HG02798 (cell line): ENCODE results near the gene GGT6.

Experiments
- ATAC-seq: cut with Tn5 transposase; IDR thresholded peaks from one replicate; pipeline ENCODE4 v1.9.1; 2021; ENCODE audit warnings: mild to moderate bottlenecking; ENCODE audit not compliant: unreplicated experiment, poor library complexity

Gene GGT6

DNA sequence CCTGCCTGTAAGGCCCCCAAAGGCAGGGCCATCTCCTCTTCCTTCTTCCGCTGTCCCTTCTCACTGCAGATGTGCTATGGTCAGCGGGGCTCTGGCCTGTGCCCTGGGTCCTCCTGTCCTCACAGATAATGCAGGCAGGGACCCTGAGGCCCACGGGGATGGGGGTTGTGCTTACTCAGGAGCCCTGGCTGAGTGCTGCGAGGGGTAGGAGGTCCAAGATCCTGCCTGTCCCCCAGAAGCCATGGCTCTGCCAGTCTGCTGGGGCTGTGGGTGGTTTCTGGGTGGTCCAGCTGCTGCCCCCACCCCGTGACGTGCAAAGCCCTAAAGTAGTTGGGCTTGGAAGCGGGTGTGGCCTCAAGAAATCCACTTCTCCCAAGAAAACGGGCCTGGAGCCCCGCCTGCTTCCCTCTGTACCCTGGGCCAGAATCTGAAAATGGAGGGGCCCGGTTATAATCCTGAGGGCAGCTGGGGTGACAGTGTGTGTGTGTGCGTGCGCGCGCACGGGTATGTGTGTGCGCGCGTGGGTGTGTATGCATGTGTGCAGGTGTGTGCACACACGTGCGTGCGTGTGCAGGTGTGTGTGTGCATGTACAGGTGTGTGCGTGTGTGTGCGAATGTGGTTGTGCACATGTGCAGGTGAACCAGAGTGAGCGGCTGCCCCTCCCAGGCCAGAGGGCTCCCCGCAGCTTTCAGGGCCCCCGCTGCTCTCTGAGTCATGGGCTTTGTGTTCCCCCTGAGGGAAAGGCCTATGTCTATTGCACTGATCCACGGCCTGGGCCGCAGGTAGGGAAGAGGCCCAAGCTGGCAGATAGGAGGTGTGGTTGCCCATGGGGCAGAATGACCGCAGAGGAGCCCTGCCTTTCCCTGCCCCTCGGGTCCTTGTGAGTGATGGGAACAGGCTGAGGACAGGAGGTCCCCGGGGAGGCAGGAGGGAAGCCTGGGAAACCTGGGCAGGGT, 47.9 kb downstream of the GGT6 start:
- no peak for ATAC-seq

DNA sequence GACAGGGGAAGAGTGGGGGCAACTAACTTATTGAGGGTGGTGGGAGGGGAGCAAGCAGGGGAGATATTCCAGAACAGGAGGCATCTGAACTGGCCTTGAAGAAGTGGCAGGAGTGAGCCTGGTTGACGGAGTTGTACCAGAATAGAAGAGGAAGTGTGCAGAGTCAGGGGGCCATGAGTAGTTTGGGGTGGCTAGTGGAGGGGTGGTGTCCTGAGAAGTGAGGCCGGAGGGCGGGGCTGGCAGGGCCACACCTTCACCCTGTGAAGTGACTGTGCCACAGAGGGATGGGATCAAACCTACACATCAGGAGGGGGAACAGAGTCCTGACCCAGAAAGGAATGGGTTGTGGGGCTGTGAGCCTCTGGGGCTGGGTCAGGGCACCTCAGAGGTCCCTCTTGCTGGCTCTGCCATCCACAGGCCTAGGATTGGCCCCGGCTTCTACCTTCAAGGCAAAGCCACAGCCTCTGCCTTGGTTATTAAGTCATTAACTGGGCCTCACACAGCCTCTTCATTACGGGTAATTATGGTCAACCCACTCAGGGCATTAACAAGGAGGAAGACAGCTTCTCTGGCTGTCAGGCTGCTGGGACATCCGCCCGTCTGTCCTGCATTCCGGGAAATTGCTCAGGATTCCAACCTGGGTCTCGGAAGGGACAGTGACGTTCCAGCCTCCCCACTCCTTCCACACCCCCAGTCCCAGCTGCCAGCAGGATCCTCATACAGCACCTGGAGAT, 49.0 kb downstream of the GGT6 start:
- no peak for ATAC-seq

DNA sequence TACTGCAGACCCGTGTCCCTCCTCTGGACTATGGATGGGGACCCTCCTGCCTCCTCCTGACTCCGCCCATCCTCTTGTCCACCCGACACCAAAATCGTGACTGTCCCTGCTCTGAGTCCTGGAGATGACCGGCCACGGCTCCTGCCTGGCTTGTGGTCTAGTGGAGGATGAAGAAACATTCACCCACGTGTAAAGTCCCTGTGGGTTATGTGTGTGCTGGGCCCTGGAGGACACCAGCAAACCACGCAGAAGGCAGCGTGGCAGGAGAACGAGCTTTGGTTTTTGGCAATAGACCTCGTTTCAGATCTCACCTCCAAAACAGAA, 49.8 kb downstream of the GGT6 start:
- ATAC-seq = no peak

GRCh38 chr17:4509923-4510617, 50.3 kb downstream of the GGT6 start:
- ATAC-seq = no peak

DNA sequence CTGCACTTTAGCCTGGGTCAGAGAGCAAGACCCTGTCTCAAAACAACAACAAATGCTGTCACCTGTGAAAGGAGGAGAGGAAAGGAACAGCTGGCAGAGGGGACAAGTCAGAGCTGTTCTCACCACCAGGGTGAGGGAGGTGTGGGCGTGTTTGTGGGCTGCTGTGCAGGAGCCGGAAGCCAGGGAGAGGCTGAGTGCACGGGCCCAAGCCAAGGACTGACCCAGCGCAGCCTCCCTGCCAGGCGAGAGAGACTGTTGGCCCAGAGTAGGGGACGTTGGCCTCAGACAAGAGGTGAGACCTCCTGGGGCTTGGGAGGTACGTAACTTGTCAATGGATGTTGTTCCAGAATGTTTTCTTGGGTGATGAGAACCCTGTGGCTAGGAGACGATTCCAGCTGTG, 51.0 kb downstream of the GGT6 start:
- no peak for ATAC-seq

DNA sequence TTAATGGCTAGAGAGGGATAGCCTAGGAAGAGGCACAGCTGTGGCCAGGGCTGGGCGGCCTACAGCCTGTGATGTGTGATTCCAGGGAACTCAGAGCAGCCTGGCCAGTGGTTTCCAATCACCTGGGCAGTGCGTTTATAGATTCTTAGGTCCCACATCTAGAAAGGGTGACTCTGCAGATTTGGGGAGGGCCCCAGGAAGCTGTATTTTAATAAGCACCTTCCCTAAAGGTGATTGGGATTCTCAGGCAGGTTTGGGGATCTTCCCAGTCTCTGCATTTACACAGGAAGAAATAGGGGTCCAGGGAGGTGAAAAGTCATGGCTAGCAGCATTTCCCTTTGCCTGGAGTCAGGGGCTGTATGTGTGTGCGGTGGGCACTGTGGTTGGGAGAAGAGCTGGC, 52.2 kb downstream of the GGT6 start:
- no peak for ATAC-seq

DNA sequence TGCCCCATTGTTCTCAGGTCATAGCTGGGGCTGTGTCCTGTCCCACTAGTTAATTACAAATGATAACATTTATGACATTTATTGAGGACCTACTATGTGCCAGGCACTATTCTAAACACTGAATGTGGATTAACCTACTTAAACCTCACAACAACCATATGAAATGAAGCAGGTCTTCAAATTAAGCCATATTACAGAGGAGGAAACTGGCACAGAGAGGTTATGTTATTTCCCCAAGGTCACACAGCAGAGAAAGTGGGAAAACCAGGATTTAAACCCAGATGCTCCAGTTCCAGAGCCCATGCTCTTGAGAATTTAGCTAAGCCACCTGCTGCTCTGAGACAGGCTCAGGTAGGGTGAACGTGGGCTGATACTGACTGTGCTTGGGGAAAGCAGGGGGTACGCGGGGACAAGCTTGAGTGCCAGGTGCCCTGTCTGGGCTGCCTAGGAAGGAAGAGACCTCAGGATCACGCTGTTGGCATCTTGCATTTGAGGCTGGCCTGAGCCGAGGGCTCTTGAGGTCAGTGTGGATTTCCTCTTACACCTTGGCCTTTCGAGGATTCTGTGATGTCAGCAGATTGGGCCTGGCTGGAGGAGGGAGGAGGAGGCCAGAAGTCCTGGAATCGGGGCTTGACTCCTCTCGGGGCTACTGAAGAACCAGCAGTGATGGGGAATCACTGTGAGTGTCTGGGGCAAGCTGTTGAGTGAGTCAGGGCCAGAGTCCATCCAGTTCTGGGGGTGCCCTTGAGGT, 52.8 kb downstream of the GGT6 start:
- ATAC-seq = no peak
